Hematopoietic multipotent progenitor cell treated with erythropoietin and hydrocortisone succinate and interleukin-3 and kit ligand, for 4 days (in vitro differentiated cells): ENCODE results near the gene UGT3A1.

Experiments
- DNase-seq: peaks from one replicate; pipeline ENCODE4 v3.0.0-alpha.2; 2015

Gene UGT3A1

GRCh38 chr5:35904443-35905132, 86.6 kb downstream of the UGT3A1 start:
- DNase-seq: no peak

GRCh38 chr5:35903631-35904203, 87.5 kb downstream of the UGT3A1 start:
- DNase-seq: no peak

GRCh38 chr5:35902046-35902672, 89.0 kb downstream of the UGT3A1 start:
- peak; percentile 33 for DNase-seq
